GM08714 (cell line): ENCODE measurements around the gene CACNA1H.
"Not testable (repeated sequence)": the region's sequence is repeated elsewhere in the genome, so short reads cannot be mapped to it uniquely, and the experiment has no call there.

Source experiments
- H3K4me3 ChIP-seq: fragments of 200-500 bp; sonication (Bioruptor generic); 2 replicates; pipeline ENCODE4 v1.5.1; 2014; ENCODE audit warnings: mild to moderate bottlenecking, low read length, inconsistent platforms
- ZNF274 ChIP-seq: IDR thresholded peaks from 2 replicates; pipeline ENCODE4 v1.6.1; 2012; ENCODE audit warnings: mild to moderate bottlenecking, low read depth, low read length

CACNA1H gene

GRCh38 chr16:1225051-1225451 is 72.1 kb downstream of the CACNA1H start, which contains the start of gene TPSG1:
Gene TPSG1 (minus strand): TSS chr16:1225268. CDS start chr16:1225252, 16 bp downstream.
- H3K4me3 ChIP-seq, result no peak within 1 kb of the TSS
- no peak for TF ChIP-seq ZNF274

DNA sequence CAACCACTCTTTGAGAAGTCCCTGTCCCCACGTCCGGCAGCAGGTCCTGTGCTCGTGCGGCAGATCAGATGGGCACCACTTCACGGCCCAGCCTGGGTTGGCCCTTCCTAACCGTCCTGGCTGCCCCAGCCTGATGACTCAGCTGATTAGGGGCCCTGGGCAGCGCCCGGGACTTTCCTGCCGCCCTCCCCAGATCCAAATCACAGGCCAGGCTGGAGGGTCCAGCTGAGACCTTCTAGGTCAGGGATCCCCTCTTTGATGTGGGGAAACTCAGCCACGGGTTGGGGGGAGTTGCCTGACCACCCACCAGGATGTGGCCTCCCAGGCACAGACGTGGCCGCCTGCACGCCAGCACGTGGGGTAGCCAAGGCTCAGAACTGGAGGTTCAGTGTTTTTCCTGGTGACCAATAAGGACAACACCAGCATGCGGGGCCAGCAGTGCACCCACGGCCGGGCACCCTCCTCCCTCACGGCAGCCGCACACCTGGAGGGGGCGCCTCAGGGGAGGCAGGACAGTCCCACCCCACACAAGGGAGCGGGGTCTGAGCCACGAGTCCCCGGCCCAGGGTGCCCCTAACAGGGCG is 72.9 kb downstream of the CACNA1H start:
- not testable (repeated sequence) for H3K4me3 ChIP-seq

- H3K4me3 ChIP-seq, result not testable (repeated sequence)
These were observed 73.8 kb downstream of the CACNA1H start for GRCh38 chr16:1226692-1227091.

GRCh38 chr16:1228227-1228626 is 75.3 kb downstream of the CACNA1H start:
- not testable (repeated sequence) for H3K4me3 ChIP-seq

DNA sequence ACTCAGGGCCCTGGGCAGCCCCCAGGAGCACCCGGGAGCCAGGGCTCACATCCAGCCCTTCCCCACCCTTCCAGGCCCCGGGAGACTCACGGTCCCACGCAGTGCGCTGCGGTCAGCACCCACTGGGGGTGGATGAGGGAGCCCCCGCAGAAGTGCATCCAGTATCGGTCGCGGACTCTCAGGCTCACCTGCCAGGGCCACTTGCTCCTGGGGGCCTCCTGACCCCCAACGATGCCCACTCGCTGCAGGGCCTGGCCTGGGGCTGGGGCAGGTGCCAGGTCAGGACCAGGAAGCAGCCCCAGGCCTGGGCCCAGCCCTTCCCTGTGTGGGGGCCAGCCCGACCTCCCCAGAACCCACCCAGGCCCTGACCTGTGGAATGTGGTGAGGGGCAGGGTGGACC is 76.6 kb downstream of the CACNA1H start:
- not testable (repeated sequence) for H3K4me3 ChIP-seq

GRCh38 chr16:1230084-1230470 is 77.2 kb downstream of the CACNA1H start, which contains the start of gene TPSB2:
Gene TPSB2 (minus strand): TSS chr16:1230184. CDS start chr16:1229951, 233 bp downstream.
- not testable (repeated sequence) for H3K4me3 ChIP-seq

- not testable (repeated sequence) for H3K4me3 ChIP-seq
These were observed 77.7 kb downstream of the CACNA1H start for GRCh38 chr16:1230471-1231212.

DNA sequence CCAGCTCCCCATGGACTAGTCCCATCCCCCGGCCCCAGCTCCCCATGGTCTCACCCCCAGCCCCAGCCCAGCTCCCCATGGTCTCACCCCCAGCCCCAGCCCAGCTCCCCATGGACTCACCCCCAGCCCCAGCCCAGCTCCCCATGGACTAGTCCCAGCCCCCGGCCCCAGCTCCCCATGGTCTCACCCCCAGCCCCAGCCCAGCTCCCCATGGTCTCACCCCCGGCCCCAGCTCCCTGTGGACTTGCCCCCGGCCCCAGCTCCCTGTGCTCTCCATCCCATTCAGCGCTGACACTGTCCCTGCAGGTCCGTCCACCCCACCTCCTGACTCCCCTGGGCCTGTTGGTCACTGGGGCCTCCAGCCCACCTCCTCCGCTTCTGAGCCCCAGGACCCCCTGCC is 78.4 kb downstream of the CACNA1H start:
- H3K4me3 ChIP-seq, result not testable (repeated sequence)

GRCh38 chr16:1232049-1232748 is 79.3 kb downstream of the CACNA1H start:
- H3K4me3 ChIP-seq, result not testable (repeated sequence)

DNA sequence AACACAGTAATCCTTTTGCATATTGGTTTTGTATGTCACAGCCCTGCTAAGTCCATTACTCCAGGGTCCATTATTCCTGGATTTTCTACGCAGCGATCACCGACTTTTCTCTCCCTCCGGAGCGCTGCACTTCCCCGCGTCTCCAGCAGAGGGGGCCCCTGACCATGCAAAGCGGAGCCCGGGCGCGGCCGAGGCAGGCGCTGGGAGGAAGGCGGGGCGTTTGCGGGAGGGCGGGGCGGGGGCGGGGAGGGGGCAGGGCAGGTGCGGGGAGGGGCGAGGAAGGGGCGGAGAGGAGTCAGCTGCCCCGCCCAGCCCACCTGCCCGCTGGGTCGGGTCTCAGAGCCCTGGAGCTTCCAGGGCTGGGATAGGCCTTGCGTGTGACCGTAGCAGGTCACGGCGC is 83.8 kb downstream of the CACNA1H start:
- not testable (repeated sequence) for H3K4me3 ChIP-seq

- TF ChIP-seq ZNF274, result no peak
- H3K4me3 ChIP-seq, result no peak overlapping the region
These were observed 85.1 kb downstream of the CACNA1H start for GRCh38 chr16:1237990-1238389.

- H3K4me3 ChIP-seq, result not testable (repeated sequence)
These were observed 86.0 kb downstream of the CACNA1H start for GRCh38 chr16:1238909-1239308.

GRCh38 chr16:1239575-1239974 is 86.7 kb downstream of the CACNA1H start:
- H3K4me3 ChIP-seq, result not testable (repeated sequence)

DNA sequence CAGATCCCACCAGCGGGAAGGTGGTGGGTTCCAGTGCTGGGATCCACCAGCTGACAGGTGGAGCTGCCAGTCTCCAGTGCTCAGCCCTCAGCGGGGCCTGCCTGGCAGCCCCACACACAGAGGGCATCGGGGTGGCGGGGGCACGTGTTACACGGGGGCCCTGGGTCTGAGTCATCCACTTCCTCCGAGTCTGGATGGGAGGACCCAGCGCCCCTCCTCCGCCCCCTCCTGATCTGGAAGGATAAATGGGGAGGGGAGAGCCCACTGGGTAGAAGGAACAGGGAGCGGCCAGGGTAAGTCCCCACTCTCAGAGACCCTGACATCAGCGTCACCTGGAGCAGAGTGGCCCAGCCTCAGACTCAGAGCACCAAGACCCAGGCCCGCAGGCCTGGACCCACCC is 87.5 kb downstream of the CACNA1H start, which contains the start of gene TPSAB1:
TSS of gene TPSAB1 (plus strand) at position 270 of the 400 bp plus-strand sequence. CDS start 234 bp downstream, outside the sequence.
- H3K4me3 ChIP-seq, result not testable (repeated sequence)

DNA sequence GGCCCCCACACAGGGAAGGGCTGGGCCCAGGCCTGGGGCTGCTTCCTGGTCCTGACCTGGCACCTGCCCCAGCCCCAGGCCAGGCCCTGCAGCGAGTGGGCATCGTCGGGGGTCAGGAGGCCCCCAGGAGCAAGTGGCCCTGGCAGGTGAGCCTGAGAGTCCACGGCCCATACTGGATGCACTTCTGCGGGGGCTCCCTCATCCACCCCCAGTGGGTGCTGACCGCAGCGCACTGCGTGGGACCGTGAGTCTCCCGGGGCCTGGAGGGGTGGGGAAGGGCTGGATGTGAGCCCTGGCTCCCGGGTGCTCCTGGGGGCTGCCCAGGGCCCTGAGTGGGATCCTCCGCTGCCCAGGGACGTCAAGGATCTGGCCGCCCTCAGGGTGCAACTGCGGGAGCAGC is 88.2 kb downstream of the CACNA1H start:
- not testable (repeated sequence) for H3K4me3 ChIP-seq

- not testable (repeated sequence) for H3K4me3 ChIP-seq
These were observed 90.5 kb downstream of the CACNA1H start for GRCh38 chr16:1243363-1243762.

DNA sequence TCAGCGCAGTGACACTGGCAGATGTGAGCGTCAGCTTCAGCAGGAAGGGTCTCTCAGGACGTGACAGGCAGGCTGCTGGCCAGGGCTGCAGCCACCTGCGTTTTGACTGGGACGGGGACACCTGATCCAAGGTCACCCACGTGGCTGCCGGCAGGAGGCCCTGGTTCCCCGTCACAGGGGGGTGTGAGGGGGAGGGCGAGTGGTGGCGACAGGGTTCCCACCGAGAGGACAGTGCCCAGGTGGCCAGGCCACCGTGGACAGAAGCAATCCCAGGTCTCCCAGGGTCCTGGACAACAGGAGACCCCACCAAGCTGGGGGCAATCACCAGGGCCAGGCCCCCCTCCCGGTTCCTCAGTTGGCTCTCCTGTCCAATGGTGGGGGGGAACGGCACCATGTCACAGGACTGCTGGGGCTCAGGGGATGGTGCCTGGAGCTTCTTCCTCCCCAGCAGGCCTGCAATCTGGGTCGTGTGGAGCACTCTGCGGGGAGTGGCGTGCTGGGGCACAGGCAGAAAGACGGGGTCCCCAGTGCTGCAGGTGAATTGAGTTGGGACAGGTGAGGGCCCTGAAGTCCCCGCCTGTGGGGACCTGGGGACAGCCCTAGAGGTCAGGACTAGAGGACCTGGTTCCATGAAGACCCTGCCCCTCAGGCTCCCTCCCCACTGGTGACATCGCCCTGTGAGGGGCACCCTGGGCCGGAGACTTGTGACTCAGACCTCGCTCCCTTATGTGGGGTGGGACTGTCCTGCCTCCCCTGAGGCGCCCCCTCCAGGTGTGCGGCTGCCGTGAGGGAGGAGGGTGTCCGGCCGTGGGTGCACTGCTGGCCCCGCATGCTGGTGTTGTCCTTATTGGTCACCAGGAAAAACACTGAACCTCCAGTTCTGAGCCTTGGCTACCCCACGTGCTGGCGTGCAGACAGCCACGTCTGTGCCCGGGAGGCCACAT is 91.3 kb downstream of the CACNA1H start:
- not testable (repeated sequence) for H3K4me3 ChIP-seq
